GM12801 (cell line): ENCODE measurements around the gene NXPE1.

ENCODE experiments used
- TF ChIP-seq, protein P1 (sequence below): IDR thresholded peaks from one replicate; pipeline ENCODE4 v1.5.1; 2011; ENCODE audit warnings: control low read depth; ENCODE audit not compliant: insufficient read length; ENCODE audit errors: extremely low read depth

The NXPE1 gene

DNA sequence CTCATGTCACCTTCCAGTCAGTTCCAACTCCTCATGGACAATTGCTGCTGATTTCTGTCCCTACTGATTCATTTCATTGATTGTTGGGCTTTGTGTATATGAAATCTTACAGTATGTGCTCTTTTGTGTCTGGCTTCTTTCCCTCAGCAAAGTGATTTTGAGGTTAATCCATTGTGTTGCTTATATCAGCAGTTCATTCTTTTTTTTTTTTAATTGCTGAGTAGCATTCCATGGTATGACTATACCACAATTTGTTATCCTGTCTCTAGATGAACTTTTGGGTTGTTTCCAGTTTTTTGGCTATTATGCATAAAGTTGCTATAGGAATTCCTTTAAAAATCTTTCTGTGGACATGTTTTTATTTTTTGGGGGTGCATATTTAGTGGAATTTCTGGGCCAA, 59.9 kb downstream of the NXPE1 start:
- TF ChIP-seq, protein P1, sequence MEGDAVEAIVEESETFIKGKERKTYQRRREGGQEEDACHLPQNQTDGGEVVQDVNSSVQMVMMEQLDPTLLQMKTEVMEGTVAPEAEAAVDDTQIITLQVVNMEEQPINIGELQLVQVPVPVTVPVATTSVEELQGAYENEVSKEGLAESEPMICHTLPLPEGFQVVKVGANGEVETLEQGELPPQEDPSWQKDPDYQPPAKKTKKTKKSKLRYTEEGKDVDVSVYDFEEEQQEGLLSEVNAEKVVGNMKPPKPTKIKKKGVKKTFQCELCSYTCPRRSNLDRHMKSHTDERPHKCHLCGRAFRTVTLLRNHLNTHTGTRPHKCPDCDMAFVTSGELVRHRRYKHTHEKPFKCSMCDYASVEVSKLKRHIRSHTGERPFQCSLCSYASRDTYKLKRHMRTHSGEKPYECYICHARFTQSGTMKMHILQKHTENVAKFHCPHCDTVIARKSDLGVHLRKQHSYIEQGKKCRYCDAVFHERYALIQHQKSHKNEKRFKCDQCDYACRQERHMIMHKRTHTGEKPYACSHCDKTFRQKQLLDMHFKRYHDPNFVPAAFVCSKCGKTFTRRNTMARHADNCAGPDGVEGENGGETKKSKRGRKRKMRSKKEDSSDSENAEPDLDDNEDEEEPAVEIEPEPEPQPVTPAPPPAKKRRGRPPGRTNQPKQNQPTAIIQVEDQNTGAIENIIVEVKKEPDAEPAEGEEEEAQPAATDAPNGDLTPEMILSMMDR: no peak

DNA sequence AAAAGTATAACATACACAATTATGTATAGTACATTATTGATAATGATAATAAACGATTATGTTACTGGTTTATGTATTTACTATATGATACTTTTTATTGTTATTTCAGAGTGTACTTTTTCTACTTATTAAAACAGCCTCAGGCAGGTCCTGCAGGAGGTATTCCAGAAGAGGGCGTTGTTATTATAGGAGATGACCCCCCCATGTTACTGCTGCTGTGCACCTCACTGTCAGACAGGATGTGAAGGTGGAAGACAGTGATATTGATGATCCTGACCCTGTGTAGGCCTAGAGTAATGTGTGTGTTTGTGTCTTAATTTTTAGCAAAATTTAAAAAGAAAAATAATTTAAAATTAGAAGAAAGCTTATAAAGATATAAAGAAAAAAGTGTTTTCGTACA, 62.8 kb downstream of the NXPE1 start:
- TF ChIP-seq, protein P1: no peak

DNA sequence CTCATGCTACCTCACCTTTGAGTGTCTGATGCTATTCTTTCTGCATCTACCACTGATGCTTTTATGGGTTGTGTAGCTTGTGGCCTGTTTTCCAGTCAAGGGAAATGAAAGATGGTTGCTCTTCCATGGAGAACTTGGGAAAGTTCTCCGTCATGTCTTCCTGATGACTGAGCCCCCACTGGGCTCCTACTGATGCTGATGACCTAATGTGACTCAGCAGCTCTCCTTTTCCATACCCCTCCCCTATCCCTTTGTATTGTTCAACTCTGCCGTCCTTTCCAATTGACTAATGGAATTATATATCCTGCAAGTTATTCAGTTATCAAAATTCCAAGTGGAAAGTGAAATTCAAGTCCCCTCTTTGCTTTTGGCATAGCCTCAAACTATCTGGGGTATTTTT, 75.8 kb downstream of the NXPE1 start:
- TF ChIP-seq, protein P1: no peak

DNA sequence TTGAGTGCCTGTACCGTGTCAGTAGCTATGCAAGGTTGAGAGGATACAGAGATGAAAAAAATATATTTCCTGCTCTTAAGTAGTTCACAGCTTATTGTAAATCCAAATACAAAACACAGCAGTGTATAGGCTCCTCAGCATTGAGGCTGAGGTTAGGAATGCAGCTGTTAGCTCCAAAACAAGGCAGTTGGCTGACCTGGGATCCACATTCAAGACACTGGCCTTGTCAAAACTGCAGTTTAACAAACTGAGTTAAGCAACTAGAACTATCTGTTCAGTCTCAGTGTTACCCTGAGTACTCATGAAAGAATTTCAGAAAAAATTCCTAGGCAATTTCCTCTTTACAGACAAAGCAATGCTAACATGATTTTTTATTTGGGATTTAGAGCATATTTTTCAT, 77.6 kb downstream of the NXPE1 start:
- TF ChIP-seq, protein P1: no peak

DNA sequence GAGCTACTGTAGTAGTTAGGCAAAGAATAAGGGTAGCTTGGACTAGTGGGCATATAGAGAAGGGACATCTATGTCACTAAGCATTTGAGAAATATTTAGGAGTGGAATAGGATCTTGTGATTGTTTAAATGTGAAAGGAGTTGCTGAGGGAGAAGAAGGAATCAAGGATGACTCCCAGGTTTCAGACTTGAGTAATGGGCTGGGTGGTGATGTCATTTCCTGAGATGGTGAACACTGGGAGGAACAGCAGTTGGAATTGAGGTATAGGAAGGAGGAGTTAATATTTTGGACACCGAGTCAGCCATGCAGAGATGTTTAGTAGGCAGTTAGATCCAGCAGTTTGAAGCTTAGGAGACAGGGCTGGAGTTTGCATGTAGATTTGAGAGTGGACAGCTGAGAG, 80.3 kb downstream of the NXPE1 start:
- TF ChIP-seq, protein P1: no peak

DNA sequence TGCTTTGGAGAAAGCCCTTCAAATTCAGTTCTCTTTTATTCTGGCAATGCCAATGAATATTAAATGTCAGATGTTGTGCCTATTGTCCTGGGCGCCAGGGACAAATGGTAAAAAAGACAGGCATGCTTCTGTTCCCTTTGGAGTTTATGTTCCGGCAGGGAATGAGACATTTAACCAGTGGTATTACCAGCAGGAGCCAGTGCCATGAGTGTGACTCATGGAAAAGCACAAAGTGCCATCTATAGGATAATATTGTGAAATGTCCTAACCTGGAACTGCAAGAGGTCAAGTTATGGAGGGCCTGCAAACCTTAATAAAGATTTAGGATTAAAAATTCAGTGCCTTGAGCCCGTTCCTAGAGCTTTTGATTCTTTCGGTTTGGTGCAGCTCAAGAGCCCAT, 80.9 kb downstream of the NXPE1 start:
- TF ChIP-seq, protein P1: no peak

DNA sequence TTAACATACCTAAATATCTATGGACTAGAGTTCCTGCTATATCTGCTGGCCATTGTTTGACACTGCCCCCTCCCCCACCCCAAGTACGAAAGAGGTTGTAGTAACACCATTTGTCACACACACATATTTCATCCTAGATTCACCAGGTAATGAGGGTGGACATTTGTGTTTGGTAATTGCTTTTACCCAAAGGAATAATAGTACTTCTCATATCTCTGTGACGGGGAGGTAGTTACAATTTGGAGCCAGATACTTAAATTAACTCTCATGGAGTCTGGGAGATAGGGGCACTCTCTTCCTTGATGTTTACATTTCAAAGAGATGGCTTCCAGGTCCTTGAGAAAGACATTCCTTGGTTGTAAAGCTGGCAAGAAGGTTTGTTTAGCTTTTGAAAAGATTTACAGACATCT, 81.7 kb downstream of the NXPE1 start:
- TF ChIP-seq, protein P1: no peak

DNA sequence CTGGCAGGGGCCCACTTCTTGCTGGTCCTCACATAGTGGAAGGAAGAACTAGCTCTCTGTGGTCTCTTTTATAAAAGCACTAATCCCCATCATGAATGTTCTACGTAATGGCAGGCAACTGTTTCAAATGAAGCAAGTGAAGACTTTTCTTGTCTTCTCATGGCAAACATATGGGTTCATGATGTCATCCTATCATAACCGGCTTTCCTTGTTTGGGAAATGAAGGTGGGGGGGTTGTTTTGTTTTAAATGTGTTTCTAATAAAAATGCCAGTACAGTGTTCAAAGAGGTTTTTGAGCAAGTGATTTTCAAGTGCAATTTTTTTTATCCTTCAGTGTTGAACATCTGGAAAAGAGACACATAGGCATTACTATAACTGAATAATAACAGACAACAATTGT, 87.0 kb downstream of the NXPE1 start:
- TF ChIP-seq, protein P1: no peak
